ENCODE measurements around the gene LCE6A. TPM values are rescaled to one million over a fixed set of nuclear protein-coding genes. Genes with fewer than 3 reads are reported as not detected.

LCE6A gene
- total RNA-seq, 3 donors from 2014 or later (not counting 1 experiment from before 2014, with no cell fraction given), result not detected

GRCh38 chr1:152880907-152881306 lies 38.3 kb downstream of the LCE6A start:
- DNase-seq (no peak), ATAC-seq (no peak)
- Mint-ChIP-seq H3K36me3 (no peaks in the 10 kb centered on the region), H3K9me3 (no peaks in the 10 kb centered on the region), H3K4me1 (no peaks in the 10 kb centered on the region), H3K4me3 (no peak overlapping the region), H3K27me3 (ENCODE audit: low read depth in 2 of 2) (peaks cover 6 to 29% of the 10 kb centered on the region in 2 donors), H3K27ac (no peak overlapping the region)
- Histone ChIP-seq H3K4me3 (ENCODE audit: low read length) (no peak overlapping the region), H3K4me1 (ENCODE audit: control insufficient read depth, insufficient read depth, low read length) (peaks cover 3% of the 10 kb centered on the region), H3K27ac (ENCODE audit: low read length) (no peak overlapping the region), H3K9me3 (ENCODE audit: control insufficient read depth, insufficient read depth, low read length) (no peaks in the 10 kb centered on the region), H3K27me3 (ENCODE audit: control insufficient read depth, insufficient read depth, low read length) (no peaks in the 10 kb centered on the region), H3K36me3 (ENCODE audit: control insufficient read depth, insufficient read depth, low read length) (no peaks in the 10 kb centered on the region)
- TF ChIP-seq, protein P1, sequence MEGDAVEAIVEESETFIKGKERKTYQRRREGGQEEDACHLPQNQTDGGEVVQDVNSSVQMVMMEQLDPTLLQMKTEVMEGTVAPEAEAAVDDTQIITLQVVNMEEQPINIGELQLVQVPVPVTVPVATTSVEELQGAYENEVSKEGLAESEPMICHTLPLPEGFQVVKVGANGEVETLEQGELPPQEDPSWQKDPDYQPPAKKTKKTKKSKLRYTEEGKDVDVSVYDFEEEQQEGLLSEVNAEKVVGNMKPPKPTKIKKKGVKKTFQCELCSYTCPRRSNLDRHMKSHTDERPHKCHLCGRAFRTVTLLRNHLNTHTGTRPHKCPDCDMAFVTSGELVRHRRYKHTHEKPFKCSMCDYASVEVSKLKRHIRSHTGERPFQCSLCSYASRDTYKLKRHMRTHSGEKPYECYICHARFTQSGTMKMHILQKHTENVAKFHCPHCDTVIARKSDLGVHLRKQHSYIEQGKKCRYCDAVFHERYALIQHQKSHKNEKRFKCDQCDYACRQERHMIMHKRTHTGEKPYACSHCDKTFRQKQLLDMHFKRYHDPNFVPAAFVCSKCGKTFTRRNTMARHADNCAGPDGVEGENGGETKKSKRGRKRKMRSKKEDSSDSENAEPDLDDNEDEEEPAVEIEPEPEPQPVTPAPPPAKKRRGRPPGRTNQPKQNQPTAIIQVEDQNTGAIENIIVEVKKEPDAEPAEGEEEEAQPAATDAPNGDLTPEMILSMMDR (IDR thresholded peaks at IDR 0.05), result no peak
- 54% methylated on average over 5 of the region's 5 CpGs for whole genome bisulfite sequencing (ENCODE audit: insufficient coverage)
- intact Hi-C loops (cut with micrococcal nuclease), result no loop called here

DNA sequence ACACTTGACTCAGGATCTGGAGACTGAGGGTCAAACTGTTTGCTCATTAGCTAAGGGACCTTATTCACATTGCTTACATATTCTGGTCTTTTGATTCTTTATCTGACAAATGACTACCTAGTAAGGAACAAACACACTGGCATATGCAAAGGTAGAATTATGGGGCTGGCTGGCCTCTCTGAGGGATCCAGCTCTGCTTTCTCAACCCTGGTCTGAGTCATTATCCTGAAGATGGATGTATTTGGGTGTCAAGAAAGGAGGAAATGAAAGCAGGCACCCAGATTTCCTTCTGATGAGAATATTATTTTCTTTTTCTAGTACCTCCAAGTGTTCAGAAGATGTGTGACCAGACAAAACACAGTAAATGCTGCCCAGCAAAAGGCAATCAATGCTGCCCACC lies 41.4 kb downstream of the LCE6A start:
- ATAC-seq (no peak), DNase-seq (no peak)
- H3K4me1 ChIP-seq (ENCODE audit: control insufficient read depth, insufficient read depth, low read length), result peaks cover 3% of the 10 kb centered on the region
- Mint-ChIP-seq H3K9me3 (no peaks in the 10 kb centered on the region), H3K4me3 (no peak overlapping the region), H3K36me3 (no peaks in the 10 kb centered on the region), H3K4me1 (no peaks in the 10 kb centered on the region), H3K27ac (no peak overlapping the region), H3K27me3 (ENCODE audit: low read depth in 2 of 2) (peaks cover 4 to 14% of the 10 kb centered on the region in 2 donors)
- no peak overlapping the region for H3K27ac ChIP-seq (ENCODE audit: low read length)
- TF ChIP-seq, protein P1 (IDR thresholded peaks at IDR 0.05), result no peak
- intact Hi-C loops (cut with micrococcal nuclease), result no loop called here
- H3K4me3 ChIP-seq (ENCODE audit: low read length), result no peak overlapping the region
- H3K36me3 ChIP-seq (ENCODE audit: control insufficient read depth, insufficient read depth, low read length), result no peaks in the 10 kb centered on the region
- H3K9me3 ChIP-seq (ENCODE audit: control insufficient read depth, insufficient read depth, low read length), result no peaks in the 10 kb centered on the region
- H3K27me3 ChIP-seq (ENCODE audit: control insufficient read depth, insufficient read depth, low read length), result no peaks in the 10 kb centered on the region

DNA sequence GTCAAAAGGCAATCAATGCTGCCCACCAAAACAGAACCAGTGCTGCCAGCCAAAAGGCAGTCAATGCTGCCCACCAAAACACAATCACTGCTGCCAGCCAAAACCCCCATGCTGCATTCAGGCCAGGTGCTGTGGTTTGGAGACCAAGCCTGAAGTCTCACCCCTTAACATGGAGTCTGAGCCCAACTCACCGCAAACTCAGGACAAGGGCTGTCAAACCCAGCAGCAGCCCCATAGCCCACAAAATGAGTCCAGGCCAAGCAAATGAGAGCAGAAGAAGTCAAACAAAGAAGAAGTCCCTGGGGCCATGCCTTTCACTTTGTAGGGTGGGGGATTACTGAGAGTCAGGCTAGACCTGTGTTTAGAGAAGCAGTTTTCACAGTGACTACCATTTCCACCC lies 41.9 kb downstream of the LCE6A start:
- no peaks in the 10 kb centered on the region for H3K36me3 ChIP-seq (ENCODE audit: control insufficient read depth, insufficient read depth, low read length)
- ATAC-seq (no peak), DNase-seq (no peak)
- Mint-ChIP-seq H3K27ac (no peak overlapping the region), H3K4me3 (no peak overlapping the region), H3K36me3 (no peaks in the 10 kb centered on the region), H3K9me3 (no peaks in the 10 kb centered on the region), H3K4me1 (no peaks in the 10 kb centered on the region), H3K27me3 (ENCODE audit: low read depth in 2 of 2) (peaks cover 4 to 15% of the 10 kb centered on the region in 2 donors)
- no peak overlapping the region for H3K4me3 ChIP-seq (ENCODE audit: low read length)
- 95% methylated on average over 1 of the region's 1 CpG for WGBS (ENCODE audit: insufficient coverage)
- no peak overlapping the region for H3K27ac ChIP-seq (ENCODE audit: low read length)
- H3K4me1 ChIP-seq (ENCODE audit: control insufficient read depth, insufficient read depth, low read length), result peaks cover 3% of the 10 kb centered on the region
- TF ChIP-seq, protein P1 (IDR thresholded peaks at IDR 0.05), result no peak
- no peaks in the 10 kb centered on the region for H3K27me3 ChIP-seq (ENCODE audit: control insufficient read depth, insufficient read depth, low read length)
- intact Hi-C loops (cut with micrococcal nuclease), result no loop called here
- no peaks in the 10 kb centered on the region for H3K9me3 ChIP-seq (ENCODE audit: control insufficient read depth, insufficient read depth, low read length)

DNA sequence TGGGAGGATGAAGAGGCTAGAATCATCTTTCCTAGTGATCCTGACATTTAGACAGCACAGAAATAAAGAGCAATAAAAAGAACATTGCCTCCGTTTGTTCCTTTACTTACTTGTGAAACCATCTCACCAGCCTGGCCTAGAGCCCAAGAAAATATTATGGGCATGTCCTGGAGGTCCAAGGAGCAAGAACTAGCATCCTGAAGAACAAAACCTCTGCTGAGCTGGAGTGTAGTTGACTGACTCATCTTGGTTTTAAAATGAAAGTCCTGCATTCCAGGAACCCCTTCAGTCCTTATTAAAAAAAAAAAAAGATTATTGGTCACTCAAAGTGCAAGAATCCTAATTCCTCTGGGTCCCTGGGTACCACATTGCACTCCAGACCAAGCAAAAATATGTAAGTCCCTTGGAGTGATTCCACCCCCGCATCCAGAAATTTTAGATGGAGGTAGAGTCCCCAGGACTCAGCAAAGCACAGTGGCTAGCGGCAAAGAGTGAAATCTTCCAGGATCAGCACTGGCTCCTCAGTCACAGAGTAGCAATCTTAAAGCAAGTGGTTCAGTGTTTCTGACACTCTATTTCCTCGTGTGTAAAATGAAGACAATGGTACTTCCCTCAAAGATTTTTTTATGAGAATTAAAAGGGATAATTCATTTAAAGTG lies 42.4 kb downstream of the LCE6A start:
- intact Hi-C loops (cut with micrococcal nuclease), result no loop called here
- peaks cover 10 to 21% of the 10 kb centered on the region in 2 donors for H3K27me3 Mint-ChIP-seq (ENCODE audit: low read depth in 2 of 2)
- no peaks in the 10 kb centered on the region for H3K36me3 Mint-ChIP-seq

More for the DNA sequence above, 42.4 kb downstream of the LCE6A start:
- Histone ChIP-seq H3K27me3 (ENCODE audit: control insufficient read depth, insufficient read depth, low read length) (no peaks in the 10 kb centered on the region), H3K4me1 (ENCODE audit: control insufficient read depth, insufficient read depth, low read length) (peaks cover 3% of the 10 kb centered on the region), H3K4me3 (ENCODE audit: low read length) (no peak overlapping the region), H3K9me3 (ENCODE audit: control insufficient read depth, insufficient read depth, low read length) (no peaks in the 10 kb centered on the region), H3K27ac (ENCODE audit: low read length) (no peak overlapping the region), H3K36me3 (ENCODE audit: control insufficient read depth, insufficient read depth, low read length) (no peaks in the 10 kb centered on the region)
- Mint-ChIP-seq H3K4me3 (no peak overlapping the region), H3K4me1 (no peaks in the 10 kb centered on the region), H3K9me3 (no peaks in the 10 kb centered on the region), H3K27ac (no peak overlapping the region)
- WGBS (ENCODE audit: insufficient coverage), result 77% methylated on average over 4 of the region's 4 CpGs
- TF ChIP-seq, protein P1 (IDR thresholded peaks at IDR 0.05), result no peak
- no peak for ATAC-seq
- DNase-seq, result no peak
